Brain microvascular endothelial cell (primary cell): Measurements from ENCODE around the gene FAM118A.
"Not testable (repeated sequence)": the region's sequence is repeated elsewhere in the genome, so short reads cannot be mapped to it uniquely, and the experiment has no call there.

ENCODE experiments used
- DNase-seq: peaks from one replicate; pipeline ENCODE4 v3.0.0-alpha.2; 2020
- H3K27ac ChIP-seq: fragments of 250-450 bp; sonication (Bioruptor Pico); 2 replicates; pipeline ENCODE4 v1.5.1; 2020; ENCODE audit warnings: mild to moderate bottlenecking, moderate library complexity
- H3K27me3 ChIP-seq: fragments of 250-450 bp; sonication (Bioruptor Pico); replicated peaks from 2 replicates; pipeline ENCODE4 v1.5.1; 2020; ENCODE audit warnings: mild to moderate bottlenecking
- H3K36me3 ChIP-seq: fragments of 250-450 bp; sonication (Bioruptor Pico); replicated peaks from 2 replicates; pipeline ENCODE4 v1.5.1; 2020; ENCODE audit warnings: mild to moderate bottlenecking
- H3K4me3 ChIP-seq: 2 replicates; pipeline ENCODE4 v1.5.1; 2011; ENCODE audit warnings: low read depth, mild to moderate bottlenecking, control low read depth, low read length, moderate library complexity
- CTCF ChIP-seq: IDR thresholded peaks from 2 replicates; pipeline ENCODE4 v1.5.1; 2011; ENCODE audit warnings: low read depth, mild to moderate bottlenecking, moderate library complexity, low read length, control low read depth, inconsistent platforms; ENCODE audit errors: missing control alignments
- in situ Hi-C: cut with HindIII; loops from 2 replicates; pipeline ENCODE4 v1.10.0; 2017; ENCODE audit warnings: low sequenced_read_pairs, low pct_ligation_motif_present

The FAM118A gene

GRCh38 chr22:45320357-45320976, 10.7 kb downstream of the FAM118A start:
- H3K27me3 ChIP-seq: no peaks in the 10 kb centered on the region
- peaks cover 9% of the 10 kb centered on the region for H3K36me3 ChIP-seq
- no peak for TF ChIP-seq CTCF
- no peak overlapping the region for H3K4me3 ChIP-seq
- H3K27ac ChIP-seq: no peak overlapping the region
- DNase-seq: no peak
- in situ Hi-C loops: no loop called here

GRCh38 chr22:45321827-45322226, 12.1 kb downstream of the FAM118A start:
- TF ChIP-seq CTCF: no peak
- no peak overlapping the region for H3K27ac ChIP-seq

GRCh38 chr22:45322873-45323525, 13.3 kb downstream of the FAM118A start:
- no peak for TF ChIP-seq CTCF
- peaks cover 9% of the 10 kb centered on the region for H3K36me3 ChIP-seq
- H3K27me3 ChIP-seq: no peaks in the 10 kb centered on the region
- no peak overlapping the region for H3K27ac ChIP-seq
- no peak overlapping the region for H3K4me3 ChIP-seq
- DNase-seq: no peak
- in situ Hi-C loops: no loop called here

More at GRCh38 chr22:45321827-45322226, 12.1 kb downstream of the FAM118A start:
- no peak for DNase-seq
- Histone ChIP-seq H3K36me3 (peaks cover 9% of the 10 kb centered on the region), H3K27me3 (no peaks in the 10 kb centered on the region), H3K4me3 (no peak overlapping the region)
- in situ Hi-C loops: no loop called here

GRCh38 chr22:45323695-45324094, 14.0 kb downstream of the FAM118A start:
- no peak for DNase-seq
- no peak for TF ChIP-seq CTCF
- Histone ChIP-seq H3K27ac (no peak overlapping the region), H3K4me3 (no peak overlapping the region), H3K27me3 (no peaks in the 10 kb centered on the region), H3K36me3 (peaks cover 9% of the 10 kb centered on the region)
- in situ Hi-C loops: no loop called here

- no peak for TF ChIP-seq CTCF
- no peak overlapping the region for H3K4me3 ChIP-seq
- H3K36me3 ChIP-seq: peaks cover 11% of the 10 kb centered on the region
- in situ Hi-C loops: no loop called here
- no peak for DNase-seq
- no peaks in the 10 kb centered on the region for H3K27me3 ChIP-seq
- no peak overlapping the region for H3K27ac ChIP-seq
These were observed 14.6 kb downstream of the FAM118A start for GRCh38 chr22:45324311-45324711.

- H3K27me3 ChIP-seq, H3K4me3 ChIP-seq, in situ Hi-C loops, H3K27ac ChIP-seq, DNase-seq: not testable (repeated sequence)
- H3K36me3 ChIP-seq: peaks cover 22% of the 10 kb centered on the region
These were observed 18.5 kb downstream of the FAM118A start for GRCh38 chr22:45328261-45328660.
